Kidney epithelial cell (primary cell): ENCODE results near the gene MRTO4. TPM values are rescaled to one million over a fixed set of nuclear protein-coding genes. Genes with fewer than 3 reads are reported as not detected.

ENCODE experiments used
- DNase-seq: peaks from one replicate; pipeline ENCODE4 v3.0.0-alpha.2; 2010; ENCODE audit warnings: low read depth
- H3K27me3 ChIP-seq: 2 replicates; pipeline ENCODE4 v1.6.0; 2011; ENCODE audit warnings: low read length; ENCODE audit not compliant: control insufficient read depth, insufficient read depth
- H3K36me3 ChIP-seq: 2 replicates; pipeline ENCODE4 v1.5.1; 2011; ENCODE audit warnings: low read length; ENCODE audit not compliant: control insufficient read depth, insufficient read depth
- H3K4me3 ChIP-seq: 2 replicates; pipeline ENCODE4 v1.5.1; 2011; ENCODE audit warnings: low read depth, mild to moderate bottlenecking, control low read depth, low read length
- CTCF ChIP-seq: IDR thresholded peaks from 2 replicates; pipeline ENCODE4 v1.5.1; 2011; ENCODE audit warnings: mild to moderate bottlenecking, moderate library complexity, low read length, control low read depth, inconsistent platforms; ENCODE audit not compliant: insufficient read depth, poor library complexity, severe bottlenecking
- total RNA-seq: library from RNA; depleted of rRNA; stranded (reverse); fragments of >200 nt; gene quantifications from 2 replicates; pipeline ENCODE4 v1.2.3, GENCODE V29; 2015

Gene MRTO4
- total RNA-seq: 44.4 and 47.4 TPM in 2 replicates

GRCh38 chr1:19251305-19252196 lies at the start of gene MRTO4, which contains the start of gene EMC1:
MRTO4 (plus strand) TSS chr1:19251805; CDS start chr1:19251836, 31 bp downstream.
EMC1 (minus strand) TSS chr1:19251524; CDS start chr1:19251509, 15 bp downstream.
- peak within 1 kb of the TSS; percentile 85 for H3K4me3 ChIP-seq
- DNase-seq: no peak

DNA sequence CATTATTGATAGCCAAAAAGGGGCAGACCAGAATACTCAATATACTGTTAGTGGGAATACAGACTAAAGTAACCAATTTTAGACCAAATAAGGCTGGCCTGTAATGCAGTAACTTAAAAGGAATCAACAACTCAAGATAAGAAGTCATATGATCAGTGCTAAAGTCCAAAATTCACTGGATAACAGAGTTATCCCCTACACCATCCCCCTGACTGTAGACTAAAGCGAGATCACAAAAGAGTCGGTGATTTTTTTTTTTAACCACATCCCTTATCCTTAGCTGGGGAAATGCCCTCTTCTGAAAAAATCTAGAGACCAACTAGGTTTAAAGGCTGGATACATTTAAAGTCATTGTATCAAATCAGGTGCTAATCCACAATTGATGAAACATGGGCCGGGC lies 49.2 kb upstream of the MRTO4 start:
- TF ChIP-seq CTCF: no peak
- Histone ChIP-seq H3K36me3 (peaks cover 1% of the 10 kb centered on the region), H3K27me3 (no peaks in the 10 kb centered on the region), H3K4me3 (no peak overlapping the region)
- no peak for DNase-seq

More at GRCh38 chr1:19251305-19252196, at the start of gene MRTO4, which contains the start of gene EMC1:
- no peaks in the 10 kb centered on the region for H3K27me3 ChIP-seq
- no peaks in the 10 kb centered on the region for H3K36me3 ChIP-seq
- TF ChIP-seq CTCF: no peak

DNA sequence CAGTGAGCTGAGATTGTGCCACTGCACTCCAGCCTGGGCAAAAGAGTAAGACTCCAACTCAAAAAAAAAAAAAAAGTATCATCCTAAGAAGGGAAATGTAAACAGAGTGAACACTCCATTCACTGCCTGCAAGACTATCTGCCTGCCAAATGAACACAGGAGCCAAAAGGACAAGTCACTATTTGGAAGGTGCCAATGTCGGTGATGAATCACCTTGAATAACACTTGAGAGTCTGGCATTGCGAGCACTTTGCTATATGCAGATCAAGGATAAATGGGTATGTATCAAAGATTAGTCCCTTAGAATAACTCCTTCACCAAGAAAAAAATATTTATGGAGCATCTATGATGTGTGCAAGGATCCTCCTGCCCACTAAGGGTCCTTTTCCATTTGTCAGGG lies 48.2 kb upstream of the MRTO4 start:
- Histone ChIP-seq H3K27me3 (no peaks in the 10 kb centered on the region), H3K36me3 (peaks cover 1% of the 10 kb centered on the region), H3K4me3 (no peak overlapping the region)
- no peak for TF ChIP-seq CTCF
- no peak for DNase-seq

GRCh38 chr1:19204446-19205266 lies 46.9 kb upstream of the MRTO4 start:
- H3K27me3 ChIP-seq: no peaks in the 10 kb centered on the region
- H3K4me3 ChIP-seq: no peak overlapping the region
- no peak for DNase-seq
- H3K36me3 ChIP-seq: no peaks in the 10 kb centered on the region
- TF ChIP-seq CTCF: no peak

- no peak for TF ChIP-seq CTCF
- no peak for DNase-seq
- H3K4me3 ChIP-seq: no peak overlapping the region
- H3K36me3 ChIP-seq: no peaks in the 10 kb centered on the region
- H3K27me3 ChIP-seq: no peaks in the 10 kb centered on the region
These were observed 46.2 kb upstream of the MRTO4 start for GRCh38 chr1:19205403-19205802.
